AML-193 (cell line): Measurements from ENCODE around the gene KLHL26.
"Not testable (repeated sequence)": the region's sequence is repeated elsewhere in the genome, so short reads cannot be mapped to it uniquely, and the experiment has no call there.

Experiments used
- DNase-seq, 2 experiments: peaks; one replicate each; lab custom pipeline; 2025; lab: John Stamatoyannopoulos, UW

KLHL26 gene

GRCh38 chr19:18665771-18666202, 29.0 kb downstream of the KLHL26 start:
- no peak for DNase-seq

DNA sequence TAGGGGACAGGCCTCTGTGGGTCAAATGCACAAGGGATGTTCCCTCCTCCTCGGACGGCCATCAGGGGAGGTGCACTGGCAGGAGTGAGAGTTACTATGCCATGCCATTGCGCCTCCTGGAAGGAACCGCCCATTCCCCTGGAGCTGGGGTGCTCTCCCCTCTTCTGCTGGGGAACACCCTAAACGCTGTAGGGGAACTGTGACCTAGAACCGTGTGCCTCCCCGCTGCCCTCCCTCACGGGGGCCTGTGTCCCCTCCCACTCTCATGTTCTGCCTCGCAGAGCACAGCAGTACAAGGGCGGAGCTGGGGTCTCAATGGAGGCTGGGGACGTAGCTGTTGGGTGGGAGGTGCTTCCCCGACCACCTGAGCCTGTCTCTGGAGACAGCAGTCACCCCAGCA, 29.5 kb downstream of the KLHL26 start:
- DNase-seq, result no peak

DNA sequence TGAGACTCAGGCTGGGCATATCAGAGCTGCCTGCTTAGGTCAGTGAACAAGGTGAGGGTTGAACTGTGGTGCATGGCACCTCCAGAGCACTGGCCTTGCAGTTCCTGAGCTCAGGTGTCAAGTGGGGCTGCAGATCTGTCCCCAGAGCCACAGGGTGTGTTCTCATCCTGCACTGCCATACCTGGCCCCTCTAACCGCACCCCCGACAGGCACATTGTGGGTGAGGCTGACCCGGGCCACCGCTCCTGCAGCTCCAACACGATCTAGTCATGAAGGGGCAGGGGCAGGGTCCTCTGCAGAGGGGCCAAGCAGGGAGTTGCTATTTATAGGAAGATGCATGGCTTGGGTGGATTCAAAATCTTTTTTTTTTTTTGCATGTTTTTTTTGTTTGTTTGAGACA, 30.0 kb downstream of the KLHL26 start:
- DNase-seq, result no peak

DNA sequence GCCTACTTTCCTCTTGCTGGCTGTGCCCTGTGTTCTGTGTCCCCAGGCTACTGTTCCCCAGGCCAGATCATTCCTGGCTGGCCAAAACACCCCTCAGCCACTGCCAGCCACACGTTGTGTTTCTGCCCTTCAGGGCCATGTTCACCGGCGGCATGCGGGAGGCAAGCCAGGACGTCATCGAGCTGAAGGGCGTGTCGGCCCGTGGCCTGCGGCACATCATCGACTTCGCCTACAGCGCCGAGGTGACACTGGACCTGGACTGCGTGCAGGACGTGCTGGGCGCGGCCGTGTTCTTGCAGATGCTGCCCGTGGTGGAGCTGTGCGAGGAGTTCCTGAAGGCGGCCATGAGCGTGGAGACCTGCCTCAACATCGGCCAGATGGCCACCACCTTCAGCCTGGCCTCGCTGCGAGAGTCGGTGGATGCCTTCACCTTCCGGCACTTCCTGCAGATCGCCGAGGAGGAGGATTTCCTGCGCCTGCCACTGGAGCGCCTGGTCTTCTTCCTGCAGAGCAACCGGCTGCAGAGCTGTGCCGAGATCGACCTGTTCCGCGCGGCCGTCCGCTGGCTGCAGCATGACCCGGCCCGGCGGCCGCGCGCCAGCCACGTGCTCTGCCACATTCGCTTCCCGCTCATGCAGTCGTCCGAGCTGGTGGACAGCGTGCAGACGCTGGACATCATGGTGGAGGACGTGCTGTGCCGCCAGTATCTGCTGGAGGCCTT, 30.9 kb downstream of the KLHL26 start:
- no peak for DNase-seq

DNA sequence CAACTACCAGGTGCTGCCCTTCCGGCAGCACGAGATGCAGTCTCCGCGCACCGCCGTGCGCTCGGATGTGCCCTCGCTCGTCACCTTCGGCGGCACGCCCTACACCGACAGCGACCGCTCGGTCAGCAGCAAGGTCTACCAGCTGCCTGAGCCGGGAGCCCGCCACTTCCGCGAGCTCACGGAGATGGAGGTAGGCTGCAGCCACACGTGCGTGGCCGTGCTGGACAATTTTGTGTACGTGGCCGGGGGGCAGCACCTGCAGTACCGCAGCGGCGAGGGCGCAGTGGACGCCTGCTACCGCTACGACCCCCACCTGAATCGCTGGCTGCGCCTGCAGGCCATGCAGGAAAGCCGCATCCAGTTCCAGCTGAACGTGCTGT, 31.4 kb downstream of the KLHL26 start:
- no peak for DNase-seq

DNA sequence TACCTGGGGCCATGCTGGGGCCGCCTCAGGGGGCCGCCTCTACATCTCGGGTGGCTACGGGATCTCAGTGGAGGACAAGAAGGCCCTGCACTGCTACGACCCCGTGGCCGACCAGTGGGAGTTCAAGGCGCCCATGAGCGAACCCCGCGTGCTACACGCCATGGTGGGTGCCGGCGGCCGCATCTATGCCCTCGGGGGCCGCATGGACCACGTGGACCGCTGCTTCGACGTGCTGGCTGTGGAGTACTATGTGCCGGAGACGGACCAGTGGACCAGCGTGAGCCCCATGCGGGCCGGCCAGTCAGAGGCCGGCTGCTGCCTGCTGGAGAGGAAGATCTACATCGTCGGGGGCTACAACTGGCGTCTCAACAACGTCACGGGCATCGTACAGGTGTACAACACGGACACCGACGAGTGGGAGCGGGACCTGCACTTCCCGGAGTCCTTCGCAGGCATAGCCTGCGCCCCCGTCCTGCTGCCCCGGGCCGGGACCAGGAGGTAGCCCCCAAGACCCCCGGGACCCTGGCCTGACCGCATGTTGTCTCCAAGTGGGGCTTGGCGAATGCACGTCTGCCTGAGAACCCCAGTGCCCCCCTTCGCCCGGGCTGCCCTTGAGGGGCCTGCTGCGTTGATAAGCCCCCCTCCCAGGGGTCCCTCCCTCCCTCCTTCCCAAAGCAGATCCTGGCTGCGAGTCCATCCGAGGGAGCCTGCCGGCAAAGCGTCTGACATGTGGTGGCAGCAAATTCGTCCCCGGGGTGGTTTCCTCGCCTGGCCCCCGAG, 32.1 kb downstream of the KLHL26 start:
- no peak for DNase-seq

DNA sequence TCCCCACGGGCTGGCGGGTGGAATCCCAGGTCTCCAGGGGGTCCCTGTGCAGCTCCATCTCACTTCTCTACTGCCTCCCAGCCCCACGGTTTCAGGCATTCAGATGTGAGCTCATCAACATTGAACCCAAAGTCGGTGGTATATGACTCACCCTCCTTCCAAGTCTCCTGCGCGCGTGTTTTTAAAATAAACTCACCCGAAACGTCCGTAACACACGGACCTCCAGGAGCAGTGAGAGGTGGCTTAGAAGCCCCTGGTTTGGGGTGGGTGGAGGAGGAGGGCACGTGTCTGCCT, 32.6 kb downstream of the KLHL26 start:
- DNase-seq, result no peak

DNA sequence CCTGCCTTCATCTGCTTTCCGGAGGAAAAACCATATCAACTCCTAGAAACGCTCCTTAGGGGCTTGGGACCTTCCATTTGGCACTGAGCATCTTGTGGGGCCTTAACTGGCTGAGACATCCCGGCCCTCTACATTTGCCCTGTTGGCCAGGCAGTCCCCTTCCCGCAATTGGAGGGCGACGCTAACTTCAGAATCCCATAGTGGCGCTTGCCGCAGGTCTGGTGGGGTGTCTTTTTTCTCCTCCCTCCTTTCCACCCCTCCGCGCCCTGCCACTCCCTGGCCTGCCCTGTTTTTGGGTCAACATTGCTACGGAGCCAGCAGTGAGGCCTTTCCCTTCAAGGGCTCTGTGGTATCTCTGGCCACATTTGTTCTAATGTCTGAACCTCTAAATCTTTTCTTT, 33.1 kb downstream of the KLHL26 start:
- no peak for DNase-seq

- no peak for DNase-seq
Measured at GRCh38 chr19:18670312-18670711, 33.5 kb downstream of the KLHL26 start.

DNA sequence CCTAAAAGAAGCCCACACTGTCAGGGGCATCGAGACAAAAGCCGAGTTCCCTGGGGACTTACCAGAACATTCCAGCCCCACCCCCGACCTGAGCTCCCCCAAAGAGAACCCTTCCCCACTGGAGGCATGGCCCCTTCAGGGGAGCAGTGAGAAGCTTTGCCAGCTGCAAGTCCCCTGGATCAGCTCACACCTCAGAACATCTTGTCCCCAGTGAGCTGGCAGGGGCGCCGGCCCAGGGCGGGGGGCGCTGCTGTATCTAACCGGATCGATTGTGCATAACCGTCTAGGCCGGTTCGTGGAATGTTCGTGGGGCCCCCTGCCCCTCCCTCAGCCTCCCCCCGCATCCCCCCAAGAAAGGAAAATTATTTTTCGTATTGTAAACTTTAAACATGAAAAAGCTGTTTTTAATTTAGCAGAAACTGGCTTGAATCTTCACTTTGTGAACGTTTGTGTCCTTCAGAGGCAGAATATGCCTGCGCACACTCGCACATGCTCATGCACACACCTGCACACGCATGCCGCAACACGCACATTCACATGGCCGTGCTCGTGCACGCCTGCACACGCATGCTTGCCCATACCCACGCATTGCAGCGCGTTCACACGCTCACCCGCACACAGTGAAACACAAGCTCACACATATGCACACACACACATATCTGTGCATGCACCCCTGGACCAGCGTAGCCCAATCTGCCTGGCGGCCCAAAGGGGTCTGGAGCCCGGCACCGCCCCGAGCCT, 34.6 kb downstream of the KLHL26 start:
- no peak for DNase-seq

- DNase-seq, result no peak
Measured at GRCh38 chr19:18672044-18672451, 35.2 kb downstream of the KLHL26 start.

- no peak for DNase-seq
Measured at GRCh38 chr19:18672606-18673337, 35.9 kb downstream of the KLHL26 start.

DNA sequence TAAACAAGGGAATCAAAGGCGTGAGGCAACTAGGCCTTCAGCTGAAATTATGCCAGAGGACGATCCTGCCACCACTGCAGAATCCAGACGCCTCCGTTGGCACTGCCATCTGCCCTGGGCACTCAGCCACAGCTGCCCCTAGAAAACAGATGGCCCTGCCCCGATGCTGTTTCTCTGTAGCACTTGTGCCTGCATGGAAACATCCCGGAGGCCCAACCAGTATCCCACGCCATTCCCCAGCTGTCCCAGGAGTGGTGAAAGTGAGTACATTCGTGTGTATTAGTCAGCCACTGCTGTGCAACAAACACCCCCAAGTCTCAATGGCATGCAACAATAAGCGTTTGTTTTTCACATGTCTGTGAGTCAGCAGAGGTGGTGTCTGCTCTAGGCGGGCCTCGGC, 37.8 kb downstream of the KLHL26 start:
- DNase-seq, result no peak

GRCh38 chr19:18675779-18676178, 39.0 kb downstream of the KLHL26 start:
- DNase-seq, result no peak

- DNase-seq, result no peak
Measured at GRCh38 chr19:18676692-18677091, 39.9 kb downstream of the KLHL26 start.

DNA sequence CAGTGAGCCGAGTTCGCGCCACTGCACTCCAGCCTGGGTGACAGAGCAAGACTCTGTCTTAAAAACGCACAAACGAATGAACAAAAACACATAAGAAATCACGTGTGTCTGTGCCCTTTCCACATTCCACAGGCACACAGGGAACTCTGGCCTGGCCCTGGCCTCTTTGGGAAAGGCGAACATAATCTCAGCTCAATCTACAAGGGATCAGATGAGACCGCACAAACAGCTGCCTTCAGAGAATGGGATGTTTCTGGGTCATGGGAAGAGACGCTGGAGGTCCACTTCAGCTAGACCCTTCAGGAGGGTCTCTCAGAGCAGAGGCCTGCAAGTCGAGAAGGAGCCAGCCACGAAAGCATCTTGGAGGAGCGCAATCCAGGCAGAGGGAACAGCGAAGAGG, 40.3 kb downstream of the KLHL26 start:
- DNase-seq, result no peak

GRCh38 chr19:18680148-18680547, 43.3 kb downstream of the KLHL26 start:
- not testable (repeated sequence) for DNase-seq

DNA sequence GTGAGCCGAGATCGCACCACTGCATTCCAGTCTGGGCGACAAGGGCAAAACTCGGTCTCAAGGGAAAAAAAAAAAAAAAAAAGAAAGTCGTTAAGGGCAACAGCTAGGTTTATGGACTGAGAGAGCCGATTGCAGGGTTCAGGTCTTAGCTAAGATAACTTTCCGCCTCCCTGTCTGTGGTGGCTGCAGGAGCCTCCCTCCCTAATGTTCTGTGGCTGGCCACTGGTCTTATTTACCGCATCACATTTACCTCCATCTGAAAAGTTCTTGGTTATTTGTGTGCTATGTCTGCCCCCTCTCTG, 45.9 kb downstream of the KLHL26 start:
- no peak for DNase-seq

GRCh38 chr19:18683109-18683957, 46.5 kb downstream of the KLHL26 start, which contains the start of gene CRTC1:
TSS of gene CRTC1 (plus strand) at chr19:18683680. CDS start at chr19:18683703, 23 bp downstream.
- peak; percentile 75 to 79 for DNase-seq

GRCh38 chr19:18683958-18684641, 47.3 kb downstream of the KLHL26 start:
- no peak for DNase-seq

DNA sequence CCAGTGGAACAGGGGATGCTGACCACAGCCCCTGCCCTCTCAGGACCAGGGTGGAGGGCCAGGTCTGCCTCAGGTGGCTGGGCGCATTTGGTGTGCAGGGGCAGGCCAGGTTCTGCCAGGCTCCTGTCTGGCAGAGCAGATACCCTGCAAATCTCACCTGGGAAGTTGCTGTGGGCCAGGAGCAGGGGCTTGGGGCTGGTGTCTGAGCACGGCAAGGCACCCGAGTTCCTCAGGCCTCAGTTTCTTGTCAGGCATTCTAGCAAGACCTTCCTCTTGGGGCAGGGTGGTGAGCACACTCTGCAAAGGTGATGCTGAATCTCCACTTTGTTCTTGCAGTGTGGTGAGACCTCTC, 47.8 kb downstream of the KLHL26 start:
- DNase-seq, result no peak
